ENCODE measurements around the gene MCRIP1.

The MCRIP1 gene

DNA sequence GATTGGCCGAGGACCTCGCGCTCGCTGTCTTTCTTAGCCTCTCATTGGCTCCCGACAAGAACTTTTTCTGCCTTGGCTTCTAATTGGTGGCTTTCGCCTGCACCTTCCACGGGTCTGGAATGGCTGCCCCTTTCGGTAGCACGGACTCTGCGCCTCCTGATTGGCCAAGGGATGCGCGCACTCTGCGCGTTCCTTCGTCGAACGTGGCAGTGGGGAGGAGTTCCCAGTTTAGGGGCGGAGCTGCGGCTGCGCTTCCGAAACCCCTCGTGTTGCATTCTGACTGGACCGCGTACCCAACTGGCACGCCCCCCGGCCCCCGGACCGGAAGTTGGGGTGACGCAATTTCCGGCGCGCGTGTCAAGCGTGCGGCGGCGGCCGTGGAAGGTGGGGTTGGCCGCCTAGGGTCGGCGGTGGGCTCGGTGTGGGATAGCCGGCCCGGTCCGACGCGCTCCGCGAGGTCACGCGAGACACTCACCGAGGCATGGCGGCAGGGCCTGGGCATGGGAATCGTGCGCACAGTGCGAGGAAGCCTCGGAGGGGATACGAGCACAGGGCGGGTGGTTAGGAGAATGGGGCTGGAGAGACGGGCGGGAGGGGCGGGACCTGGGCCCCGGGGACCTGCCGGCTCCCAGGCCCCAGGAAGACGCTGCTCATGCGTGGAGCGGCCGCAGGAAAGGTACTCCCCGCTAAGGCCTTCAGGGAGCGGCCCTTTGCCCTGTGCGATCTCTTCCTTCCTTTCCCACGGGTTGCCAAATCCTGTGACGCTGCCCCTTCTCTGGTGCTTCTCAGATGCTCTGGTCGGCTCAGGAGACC, 27.9 kb upstream of the MCRIP1 start:
- DNase-seq: peak; percentile 99

DNA sequence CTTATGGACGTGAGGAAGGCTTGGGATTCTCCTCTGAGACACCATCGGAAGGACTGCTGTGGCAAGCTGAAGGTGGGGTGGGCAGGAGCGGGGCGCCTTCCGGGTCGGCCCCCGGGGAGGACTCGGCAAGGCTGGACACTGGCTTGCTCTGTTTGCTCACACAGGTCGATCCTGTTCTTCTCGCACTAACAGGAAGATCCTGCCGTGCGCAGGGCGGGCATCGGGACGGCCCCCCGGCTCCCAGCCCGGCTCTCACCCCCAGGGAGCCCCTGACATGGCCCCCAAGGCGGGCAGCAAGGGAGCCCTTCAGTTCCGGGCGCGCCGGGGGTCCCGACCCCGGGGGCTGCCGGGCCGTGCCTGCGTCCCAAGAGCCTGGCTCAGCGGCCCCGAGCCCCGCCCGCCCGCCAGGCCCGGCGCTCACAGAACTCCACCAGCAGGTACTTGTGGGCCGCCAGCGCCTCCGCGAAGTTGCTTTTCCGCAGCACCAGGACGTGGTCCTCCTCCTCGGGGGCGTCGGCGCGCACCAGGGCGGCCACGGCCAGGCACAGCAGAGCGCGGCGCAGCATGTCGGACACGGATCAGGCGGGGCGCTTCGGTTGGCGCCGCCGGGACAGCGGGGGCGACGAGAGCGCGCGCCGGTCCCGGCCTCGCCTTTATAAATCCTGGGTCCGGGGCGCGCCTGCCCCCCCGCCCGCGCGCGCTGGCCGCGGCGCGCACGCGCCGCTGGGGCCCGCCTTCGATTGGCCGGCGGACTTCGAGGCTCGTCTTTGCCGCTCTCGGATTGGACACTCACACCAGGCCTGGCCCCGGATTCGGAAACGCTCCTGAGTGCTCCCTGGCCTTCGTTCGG, 27.0 kb upstream of the MCRIP1 start, which contains the start of gene P4HB:
Gene P4HB, minus strand, starts transcription at position 630 of the 850 bp plus-strand sequence. Its CDS starts 64 bp downstream, at position 566.
- DNase-seq: no peak

- peak; percentile 23 for DNase-seq
Observed at GRCh38 chr17:81858967-81859905, 26.1 kb upstream of the MCRIP1 start.

DNA sequence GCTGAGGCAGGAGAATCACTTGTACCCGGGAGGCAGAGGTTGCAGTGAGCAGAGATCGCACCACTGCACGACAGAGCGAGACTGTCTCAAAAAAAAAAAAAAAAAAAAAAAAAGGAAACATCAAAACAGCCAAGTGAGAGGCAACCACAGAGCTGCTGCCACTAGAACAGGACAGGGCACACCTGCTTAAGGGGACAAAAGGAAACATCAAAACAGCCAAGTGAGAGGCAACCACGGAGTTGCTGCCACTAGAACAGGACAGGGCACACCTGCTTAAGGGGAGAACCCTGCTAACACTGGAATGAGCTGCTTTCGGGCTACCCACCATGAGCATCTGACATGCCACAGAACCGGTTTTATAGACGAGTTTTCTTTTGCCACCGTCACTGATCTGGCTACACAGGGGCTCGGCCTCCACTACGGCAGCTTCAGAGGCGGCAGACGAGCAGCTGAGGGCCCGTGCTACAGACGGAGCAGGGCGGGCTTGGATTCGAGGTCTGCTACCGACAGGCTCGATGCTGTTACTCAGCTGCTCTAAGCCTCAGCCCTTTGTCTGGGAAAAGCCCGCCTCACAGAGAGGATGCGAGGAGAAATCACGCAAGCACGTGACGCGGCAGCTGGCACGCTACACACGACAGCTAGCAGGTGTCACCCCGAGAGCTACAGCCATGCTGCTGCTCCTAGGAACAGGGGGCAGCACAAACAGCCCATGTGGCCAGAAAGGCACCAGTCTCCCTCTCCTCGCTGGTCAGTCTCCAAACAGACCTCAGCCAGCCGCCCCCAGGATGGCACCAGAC, 25.3 kb upstream of the MCRIP1 start:
- DNase-seq: no peak

GRCh38 chr17:81854974-81855774, 22.1 kb upstream of the MCRIP1 start:
- no peak for DNase-seq

DNA sequence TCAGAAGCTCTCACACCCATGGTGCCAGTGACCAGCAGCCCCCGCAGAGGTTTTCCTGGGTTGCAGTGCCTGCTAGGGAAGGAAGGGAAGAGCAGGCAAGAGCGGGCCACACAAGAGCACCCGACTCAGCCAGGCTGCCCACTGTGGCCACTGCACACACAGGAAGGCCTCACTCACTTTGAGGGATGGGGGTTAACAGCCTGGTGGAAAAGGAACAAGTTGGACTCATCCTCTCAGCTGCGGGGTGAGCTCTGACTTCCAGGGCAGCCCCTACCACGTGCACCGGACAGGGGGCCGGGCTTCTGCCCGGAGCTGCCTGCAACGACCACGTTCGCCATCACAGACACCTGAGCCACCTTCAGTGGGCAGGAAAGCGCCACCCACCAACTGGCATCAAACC, 19.1 kb upstream of the MCRIP1 start:
- no peak for DNase-seq

DNA sequence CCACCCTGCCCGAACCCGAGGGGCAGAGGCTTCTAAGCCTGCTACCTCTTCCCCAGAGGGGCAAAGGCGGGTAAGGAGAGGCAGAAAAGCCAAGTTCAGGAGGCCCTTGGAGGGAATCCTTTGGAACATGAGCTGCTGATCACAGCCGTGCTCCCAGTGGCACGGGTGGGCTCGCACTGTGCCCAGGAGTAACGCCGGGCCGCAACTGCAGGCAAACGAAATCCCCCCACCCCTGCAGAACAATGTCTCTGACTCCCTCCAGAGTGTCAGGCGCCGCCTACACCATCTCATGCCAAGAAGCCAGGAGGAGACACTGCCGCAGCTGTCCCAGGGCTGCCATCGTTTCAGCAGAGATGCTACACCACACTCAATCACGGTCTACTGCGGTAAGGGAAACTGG, 18.3 kb upstream of the MCRIP1 start:
- DNase-seq: no peak

GRCh38 chr17:81849457-81849856, 16.4 kb upstream of the MCRIP1 start:
- no peak for DNase-seq

- DNase-seq: no peak
Observed at GRCh38 chr17:81846743-81847689, 13.9 kb upstream of the MCRIP1 start.

DNA sequence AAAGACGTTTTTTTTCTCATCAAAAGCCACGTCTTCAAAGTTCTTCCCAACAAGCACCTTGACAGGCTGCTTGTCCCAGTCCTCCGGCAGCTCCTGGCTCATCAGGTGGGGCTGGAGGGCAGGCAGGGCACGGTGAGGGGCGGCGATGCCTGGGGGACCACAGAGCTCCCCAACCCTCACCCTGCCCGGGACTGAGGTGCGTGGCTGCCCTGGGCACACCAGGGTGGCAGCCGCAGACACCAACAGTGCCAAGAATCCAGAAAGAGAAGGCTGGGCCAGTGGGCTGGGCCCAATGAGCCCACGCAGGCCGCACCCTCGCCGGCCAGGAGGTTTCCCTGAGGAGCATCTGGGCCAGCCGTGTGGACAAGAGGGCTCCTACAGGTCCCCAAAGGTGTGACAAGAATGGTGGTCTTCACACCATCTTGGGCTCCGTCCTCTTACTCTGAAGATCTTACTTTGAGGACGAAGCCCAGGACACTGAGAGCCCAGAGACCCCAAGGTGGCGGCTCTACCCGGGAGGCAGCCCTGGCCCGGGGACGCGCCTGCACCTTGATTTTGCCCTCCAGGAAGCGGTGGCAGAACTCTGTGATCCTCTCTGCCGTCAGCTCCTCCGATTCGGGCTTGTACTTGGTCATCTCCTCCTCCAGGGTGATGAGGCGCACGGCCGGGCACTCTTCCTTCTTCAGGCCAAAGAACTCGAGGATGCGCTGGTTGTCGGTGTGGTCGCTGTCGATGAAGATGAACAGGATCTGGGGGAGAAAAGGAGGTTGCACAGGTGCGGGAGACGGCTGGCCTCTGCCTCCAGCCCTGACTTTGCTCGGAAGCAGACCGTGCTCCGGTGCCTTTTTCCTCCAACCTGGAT, 13.0 kb upstream of the MCRIP1 start:
- DNase-seq: no peak

DNA sequence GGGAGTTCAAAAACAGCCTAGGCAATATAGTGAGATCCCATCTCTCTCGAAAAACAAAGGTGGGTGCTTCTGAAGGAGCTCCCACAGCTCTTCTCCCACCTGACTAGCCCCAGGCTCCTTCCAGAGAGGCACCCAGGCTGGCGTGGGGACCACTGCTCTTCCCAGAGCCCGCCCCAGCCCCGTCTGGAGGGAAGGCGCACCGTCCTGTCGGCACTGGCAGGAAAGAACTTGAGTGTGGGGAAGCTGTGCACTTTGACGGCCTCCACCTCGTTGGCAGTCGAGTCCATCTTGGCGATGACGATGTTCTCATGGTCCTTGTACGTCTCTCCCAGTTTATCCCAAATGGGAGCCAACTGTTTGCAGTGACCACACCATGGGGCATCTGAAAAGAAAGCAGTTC, 12.3 kb upstream of the MCRIP1 start:
- DNase-seq: no peak

DNA sequence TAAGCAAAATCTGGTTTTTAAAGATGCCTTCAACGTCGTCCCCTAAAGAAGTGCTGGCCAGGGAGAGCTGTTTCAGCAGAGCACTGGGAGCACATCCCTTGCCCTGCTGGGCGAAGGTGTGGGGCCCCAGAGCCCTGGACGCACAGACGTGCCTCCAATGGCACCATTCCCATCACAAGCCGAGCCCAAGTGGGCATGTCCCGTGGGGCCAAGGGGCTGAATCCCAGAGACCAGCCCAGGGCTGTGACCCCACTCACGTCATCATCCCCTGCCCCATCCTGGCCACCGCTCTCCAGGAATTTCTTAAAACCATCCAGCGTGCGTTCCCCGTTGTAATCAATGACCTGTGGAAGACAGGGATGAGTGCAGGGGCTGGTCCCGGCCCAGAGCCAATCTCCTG, 11.8 kb upstream of the MCRIP1 start:
- no peak for DNase-seq

DNA sequence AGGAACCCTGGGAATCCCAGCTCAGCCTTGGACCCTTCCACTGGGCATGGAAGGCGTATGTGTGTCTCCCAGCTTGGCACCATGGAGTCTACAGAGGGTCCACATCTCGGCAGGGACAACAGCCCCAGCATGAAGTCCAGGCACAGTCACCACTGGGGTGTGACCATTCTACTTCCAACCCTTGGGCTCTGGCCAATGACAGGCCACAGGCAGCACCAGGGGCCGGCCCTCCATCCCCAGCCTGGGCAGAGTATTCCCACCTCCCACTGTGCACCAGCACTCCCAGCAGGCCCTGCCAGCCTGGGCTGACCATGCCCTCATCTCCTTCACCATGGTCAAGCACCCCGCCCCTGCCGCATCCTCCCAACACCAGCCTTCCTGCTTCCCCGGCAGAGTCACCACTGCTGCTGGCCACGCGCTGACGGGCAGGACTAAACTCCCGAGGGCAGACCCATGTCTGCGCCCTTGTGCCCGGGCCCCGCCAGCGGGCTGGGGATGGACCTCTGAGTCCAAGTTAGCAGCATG, 11.3 kb upstream of the MCRIP1 start:
- DNase-seq: no peak

DNA sequence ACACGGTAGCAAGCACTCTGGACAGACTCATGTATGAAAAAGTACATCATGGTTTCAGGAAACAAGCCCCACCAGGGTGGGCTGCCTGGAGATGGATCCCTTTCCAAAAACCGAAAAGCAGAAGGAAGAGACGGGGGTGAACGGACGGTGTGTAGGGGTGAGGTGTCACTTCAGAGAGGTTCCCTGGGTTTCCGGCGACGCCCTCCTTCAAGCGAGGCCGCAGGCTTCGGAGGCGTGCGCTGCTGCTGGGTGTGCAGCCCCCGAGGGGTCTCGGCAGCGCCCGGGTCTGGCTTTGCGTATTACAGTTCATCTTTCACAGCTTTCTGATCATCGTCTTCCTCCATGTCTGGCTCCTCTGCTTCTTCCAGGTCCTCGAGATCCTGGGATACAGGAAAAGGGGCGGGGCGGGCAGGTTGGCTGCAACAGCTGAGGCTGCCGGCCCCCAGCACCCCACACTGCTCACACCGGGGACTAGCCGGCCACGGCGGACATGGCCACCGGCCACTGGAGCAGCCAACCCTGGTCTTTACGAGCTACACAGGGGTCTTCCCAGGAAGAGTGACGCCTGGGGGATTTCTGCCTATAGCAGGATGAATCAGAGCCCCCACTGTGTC, 10.7 kb upstream of the MCRIP1 start:
- DNase-seq: no peak

DNA sequence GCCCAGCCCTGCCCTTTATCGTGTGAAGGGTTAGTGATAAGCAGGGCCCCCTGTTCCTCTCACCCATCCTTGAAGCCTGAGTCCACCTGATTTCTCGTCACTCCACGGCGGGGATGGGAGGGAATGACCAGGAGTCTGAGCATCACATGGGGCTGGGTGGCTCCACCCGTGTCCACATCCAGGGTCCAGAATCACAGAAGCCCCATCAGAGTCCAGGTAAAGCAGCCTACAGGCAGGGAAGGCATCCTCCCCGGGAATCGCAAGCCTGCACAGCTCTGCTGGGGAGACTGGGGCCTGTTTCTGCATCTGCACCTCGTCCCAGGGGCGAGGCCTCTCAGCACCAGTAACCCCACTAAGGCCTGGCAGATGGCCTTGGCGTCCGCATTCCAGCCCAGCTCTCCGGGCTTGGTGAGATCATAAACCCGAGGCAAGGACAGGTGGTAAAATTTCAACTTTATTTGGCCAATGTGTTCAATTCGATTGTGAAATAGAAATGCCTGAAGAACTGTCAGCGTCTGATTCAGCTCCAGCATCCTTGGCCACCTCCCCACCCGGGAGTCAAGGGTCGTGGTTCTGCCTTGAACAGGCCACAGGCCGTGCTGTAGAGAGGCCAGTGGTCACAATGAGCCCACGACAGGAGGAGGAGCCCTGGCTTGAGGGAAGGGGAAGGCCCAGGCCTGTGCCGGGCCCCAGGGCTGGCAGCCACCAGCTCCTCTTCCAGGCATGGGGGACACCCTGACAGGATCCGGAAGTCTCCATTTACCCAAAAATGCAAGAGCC, 9.8 kb upstream of the MCRIP1 start:
- no peak for DNase-seq

GRCh38 chr17:81842378-81842724, 9.3 kb upstream of the MCRIP1 start:
- DNase-seq: no peak

- no peak for DNase-seq
Observed at GRCh38 chr17:81841866-81842265, 8.8 kb upstream of the MCRIP1 start.

All from activated CD4-positive, alpha-beta T cell treated with anti-CD3 and anti-CD28 coated beads for 48 hours (primary cell).